Thyroid gland (tissue), 4 donors: ENCODE measurements around the gene TMEM132C.

Source experiments
- CTCF ChIP-seq, 6 experiments: fragments of 200-600 bp in 3 of 6; fragments of 450-650 bp in 3 of 6; sonication (generic) in 3 of 6; IDR thresholded peaks; one replicate each; pipeline ENCODE4 v1.5.1; 2016 to 2019; ENCODE audit warnings: antibody characterized with exemption in 6 of 6, mild to moderate bottlenecking in 2 of 6, inconsistent platforms in 1 of 6, moderate library complexity in 1 of 6
- POLR2A ChIP-seq, 2 donors: fragments of 450-650 bp; IDR thresholded peaks; one replicate each; pipeline ENCODE4 v1.6.1; 2017; ENCODE audit warnings: antibody characterized with exemption in 2 of 2, mild to moderate bottlenecking in 2 of 2, moderate library complexity in 1 of 2

DNA sequence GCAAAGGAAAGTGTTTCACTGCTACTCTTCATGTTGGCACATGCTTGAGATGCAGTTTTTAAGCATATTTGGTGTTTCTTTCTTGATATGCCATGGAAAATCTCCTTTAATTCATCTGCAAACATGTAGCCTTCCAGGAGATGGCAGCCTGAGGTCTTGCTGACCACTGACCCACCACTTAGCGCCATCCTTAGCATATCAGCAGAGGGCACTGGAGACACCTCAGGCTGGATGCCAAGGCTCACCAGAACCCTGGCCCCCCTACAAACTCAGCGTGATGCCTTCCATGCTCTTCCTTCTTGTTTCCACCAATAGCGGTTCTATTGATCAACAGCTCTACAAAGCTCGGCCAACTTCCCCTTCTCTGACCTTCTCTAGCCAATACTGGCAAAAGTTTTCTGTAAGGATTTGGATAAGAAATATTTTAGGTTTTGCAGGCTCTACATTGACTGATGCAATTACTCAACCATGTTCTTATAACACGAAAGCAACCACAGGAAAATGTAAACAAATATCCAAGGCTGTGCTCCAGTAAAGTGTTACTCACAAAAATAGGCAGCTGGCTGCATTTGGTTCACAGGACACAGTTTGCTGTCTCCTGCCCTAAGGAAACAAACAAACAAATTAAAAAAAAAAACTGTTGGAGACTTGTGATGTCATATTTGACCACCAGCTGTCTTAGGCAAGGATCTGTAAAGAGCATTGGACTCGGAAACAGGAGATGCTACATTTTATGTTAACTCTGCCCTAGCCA, 347.0 kb downstream of the TMEM132C start:
- no peak for TF ChIP-seq CTCF (IDR thresholded peaks at IDR 0.05)
- TF ChIP-seq POLR2A (IDR thresholded peaks at IDR 0.05), result no peak
